ENCODE data around the gene TMEM127. TPM values are rescaled to one million over a fixed set of nuclear protein-coding genes. Genes with fewer than 3 reads are reported as not detected.

The TMEM127 gene
- total RNA-seq, 1 experiment from 2014 or later, result 25.3 TPM

GRCh38 chr2:96305979-96306308 lies 40.1 kb upstream of the TMEM127 start:
- TF ChIP-seq ZBTB33 (IDR thresholded peaks at IDR 0.05; ENCODE audit: extremely low read depth, insufficient replicate concordance, low read length) (no peak), JUND (IDR thresholded peaks at IDR 0.05) (no peak), EZH2 (IDR thresholded peaks at IDR 0.05) (no peak), ZNF274 (IDR thresholded peaks at IDR 0.05; ENCODE audit: low read depth, low read length) (no peak), CEBPB (IDR thresholded peaks at IDR 0.05; ENCODE audit: low read depth) (no peak), SRF (IDR thresholded peaks at IDR 0.05; ENCODE audit: low read depth) (no peak), YY1 (IDR thresholded peaks at IDR 0.05; ENCODE audit: extremely low read depth, insufficient replicate concordance, low read depth, low read length) (no peak), RAD21 (IDR thresholded peaks at IDR 0.05; ENCODE audit: low read depth) (no peak), CBX3 (IDR thresholded peaks at IDR 0.05; ENCODE audit: low read depth) (no peak), SP1 (IDR thresholded peaks at IDR 0.05; ENCODE audit: low read depth) (no peak), ZFX (IDR thresholded peaks at IDR 0.05) (no peak)
- intact Hi-C loops (cut with micrococcal nuclease), result loop anchor here (1.0 to 2.0 kb wide), 3 partner anchors 29 to 203 kb away; partner anchors contain the start of genes CIAO1 and NCAPH
- POLR2A ChIA-PET, result interaction anchor here (1.0 kb wide), 1 partner anchor 8 kb away, joined by 3 read pairs; no protein-coding TSS in a partner anchor
- CTCF ChIA-PET, result interaction anchor here (0.9 to 1.6 kb wide), 2 partner anchors 15 to 204 kb away, joined by 4 read pairs; no protein-coding TSS in a partner anchor
- RAD21 ChIA-PET (ENCODE audit: low non-redundant PET in 1 of 2, low total read pairs in 2 of 2, uncharacterized antibody in 2 of 2, unreplicated experiment in 2 of 2), result no interaction called here
- Histone ChIP-seq H3K9me3 (ENCODE audit: control insufficient read depth in 1 of 2, insufficient read depth in 1 of 2, low read depth in 1 of 2, low read length in 2 of 2) (no peaks in the 10 kb centered on the region), H3K9me2 (ENCODE audit: insufficient read depth) (no peaks in the 10 kb centered on the region), H2AFZ (ENCODE audit: low read depth, low read length, poor library complexity, severe bottlenecking) (peak overlapping the region; percentile 40), H3K36me3 (ENCODE audit: control insufficient read depth in 1 of 2, insufficient read depth in 2 of 2, low read length in 2 of 2) (peaks cover 29 to 33% of the 10 kb centered on the region in 2 experiments), H3K27me3 (ENCODE audit: insufficient read depth, low read length) (no peaks in the 10 kb centered on the region), H4K20me1 (ENCODE audit: insufficient read depth) (no peaks in the 10 kb centered on the region), H3K4me3 (replicated peaks in 1 of 2; ENCODE audit: low read depth in 1 of 2, low read length in 2 of 2) (peak overlapping the region; percentile 77 to 97), H3K27ac (ENCODE audit: low read depth, low read length) (peak overlapping the region; percentile 75), H3K4me1 (ENCODE audit: control insufficient read depth in 1 of 2, insufficient read depth in 2 of 2, low read length in 2 of 2) (peaks cover 10 to 19% of the 10 kb centered on the region in 2 experiments), H3K4me2 (ENCODE audit: low read length) (peak overlapping the region; percentile 93), H3K9ac (ENCODE audit: low read length) (peak overlapping the region; percentile 83), H3K79me2 (ENCODE audit: insufficient read depth, low read length) (peaks cover 49% of the 10 kb centered on the region)
- TSS peak; percentile 92 for BruUV-seq (replicated peaks)
- no peak for DNase-seq (ENCODE audit: low read depth, low spot score)
- peak; percentile 3; the same call in 1 of the 2 replicates for ATAC-seq

Data from HCT116 (cell line).